Measurements from ENCODE around the gene DYNC2LI1.

DYNC2LI1 gene

GRCh38 chr2:43764086-43764705 is 9.6 kb upstream of the DYNC2LI1 start:
- no peak for DNase-seq

- DNase-seq: no peak
Observed at GRCh38 chr2:43766006-43766405, 7.8 kb upstream of the DYNC2LI1 start.

- no peak for DNase-seq
Observed at GRCh38 chr2:43774617-43775016, 778 bp downstream of the DYNC2LI1 start.

- DNase-seq: peak; percentile 37
Observed at GRCh38 chr2:43776324-43776723, 2.5 kb downstream of the DYNC2LI1 start.

GRCh38 chr2:43777306-43777926 is 3.6 kb downstream of the DYNC2LI1 start:
- peak; percentile 10 for DNase-seq

- no peak for DNase-seq
Observed at GRCh38 chr2:43778233-43778632, 4.4 kb downstream of the DYNC2LI1 start.

GRCh38 chr2:43787895-43788294 is 14.1 kb downstream of the DYNC2LI1 start:
- no peak for DNase-seq

- DNase-seq: no peak
Observed at GRCh38 chr2:43788646-43789045, 14.8 kb downstream of the DYNC2LI1 start.

GRCh38 chr2:43790147-43790546 is 16.3 kb downstream of the DYNC2LI1 start:
- DNase-seq: no peak

- no peak for DNase-seq
Observed at GRCh38 chr2:43791035-43791765, 17.4 kb downstream of the DYNC2LI1 start.

GRCh38 chr2:43792653-43793052 is 18.8 kb downstream of the DYNC2LI1 start:
- DNase-seq: no peak

- DNase-seq: no peak
Observed at GRCh38 chr2:43794956-43795355, 21.1 kb downstream of the DYNC2LI1 start.

GRCh38 chr2:43796206-43796605 is 22.4 kb downstream of the DYNC2LI1 start:
- DNase-seq: no peak

- DNase-seq: no peak
Observed at GRCh38 chr2:43798300-43798699, 24.5 kb downstream of the DYNC2LI1 start.

- DNase-seq: no peak
Observed at GRCh38 chr2:43800894-43801293, 27.1 kb downstream of the DYNC2LI1 start.

GRCh38 chr2:43802135-43802534 is 28.3 kb downstream of the DYNC2LI1 start:
- DNase-seq: no peak

- no peak for DNase-seq
Observed at GRCh38 chr2:43803113-43803512, 29.3 kb downstream of the DYNC2LI1 start.

- no peak for DNase-seq
Observed at GRCh38 chr2:43806719-43807031, 32.8 kb downstream of the DYNC2LI1 start.

GRCh38 chr2:43810452-43810851 is 36.6 kb downstream of the DYNC2LI1 start:
- DNase-seq: no peak

- no peak for DNase-seq
Observed at GRCh38 chr2:43810888-43811287, 37.0 kb downstream of the DYNC2LI1 start.

- no peak for DNase-seq
Observed at GRCh38 chr2:43812006-43812405, 38.2 kb downstream of the DYNC2LI1 start.

GRCh38 chr2:43812947-43813346 is 39.1 kb downstream of the DYNC2LI1 start:
- DNase-seq: no peak

GRCh38 chr2:43814711-43815110 is 40.9 kb downstream of the DYNC2LI1 start:
- DNase-seq: no peak

GRCh38 chr2:43818761-43819160 is 44.9 kb downstream of the DYNC2LI1 start:
- DNase-seq: peak; percentile 6
